BE2C (cell line): ENCODE results near the gene TRAIP.

ENCODE experiments used
- DNase-seq: peaks from one replicate; pipeline ENCODE4 v3.0.0-alpha.2; 2020
- H3K27me3 ChIP-seq: fragments of 250-450 bp; sonication (Bioruptor Pico); 2 replicates; pipeline ENCODE4 v1.5.1; 2020; ENCODE audit warnings: mild to moderate bottlenecking
- H3K36me3 ChIP-seq: fragments of 250-450 bp; sonication (Bioruptor Pico); 2 replicates; pipeline ENCODE4 v1.5.1; 2020; ENCODE audit warnings: mild to moderate bottlenecking
- H3K4me1 ChIP-seq: fragments of 250-450 bp; sonication (Bioruptor Pico); 2 replicates; pipeline ENCODE4 v1.5.1; 2020
- H3K4me3 ChIP-seq: 2 replicates; pipeline ENCODE4 v1.5.1; 2011; ENCODE audit warnings: low read depth, low read length
- H3K9me3 ChIP-seq: fragments of 250-450 bp; sonication (Bioruptor Pico); 2 replicates; pipeline ENCODE4 v1.5.1; 2020
- TF ChIP-seq, protein P1 (sequence below): IDR thresholded peaks from 2 replicates; pipeline ENCODE4 v1.5.1; 2012; ENCODE audit warnings: mild to moderate bottlenecking, low read depth, low read length

The TRAIP gene

GRCh38 chr3:49886922-49887265 is 30.5 kb upstream of the TRAIP start:
- TF ChIP-seq, protein P1, sequence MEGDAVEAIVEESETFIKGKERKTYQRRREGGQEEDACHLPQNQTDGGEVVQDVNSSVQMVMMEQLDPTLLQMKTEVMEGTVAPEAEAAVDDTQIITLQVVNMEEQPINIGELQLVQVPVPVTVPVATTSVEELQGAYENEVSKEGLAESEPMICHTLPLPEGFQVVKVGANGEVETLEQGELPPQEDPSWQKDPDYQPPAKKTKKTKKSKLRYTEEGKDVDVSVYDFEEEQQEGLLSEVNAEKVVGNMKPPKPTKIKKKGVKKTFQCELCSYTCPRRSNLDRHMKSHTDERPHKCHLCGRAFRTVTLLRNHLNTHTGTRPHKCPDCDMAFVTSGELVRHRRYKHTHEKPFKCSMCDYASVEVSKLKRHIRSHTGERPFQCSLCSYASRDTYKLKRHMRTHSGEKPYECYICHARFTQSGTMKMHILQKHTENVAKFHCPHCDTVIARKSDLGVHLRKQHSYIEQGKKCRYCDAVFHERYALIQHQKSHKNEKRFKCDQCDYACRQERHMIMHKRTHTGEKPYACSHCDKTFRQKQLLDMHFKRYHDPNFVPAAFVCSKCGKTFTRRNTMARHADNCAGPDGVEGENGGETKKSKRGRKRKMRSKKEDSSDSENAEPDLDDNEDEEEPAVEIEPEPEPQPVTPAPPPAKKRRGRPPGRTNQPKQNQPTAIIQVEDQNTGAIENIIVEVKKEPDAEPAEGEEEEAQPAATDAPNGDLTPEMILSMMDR, result no peak
- H3K27me3 ChIP-seq, result no peaks in the 10 kb centered on the region
- H3K4me1 ChIP-seq, result no peaks in the 10 kb centered on the region
- no peak overlapping the region for H3K4me3 ChIP-seq
- no peaks in the 10 kb centered on the region for H3K9me3 ChIP-seq
- H3K36me3 ChIP-seq, result no peaks in the 10 kb centered on the region
- DNase-seq, result no peak

DNA sequence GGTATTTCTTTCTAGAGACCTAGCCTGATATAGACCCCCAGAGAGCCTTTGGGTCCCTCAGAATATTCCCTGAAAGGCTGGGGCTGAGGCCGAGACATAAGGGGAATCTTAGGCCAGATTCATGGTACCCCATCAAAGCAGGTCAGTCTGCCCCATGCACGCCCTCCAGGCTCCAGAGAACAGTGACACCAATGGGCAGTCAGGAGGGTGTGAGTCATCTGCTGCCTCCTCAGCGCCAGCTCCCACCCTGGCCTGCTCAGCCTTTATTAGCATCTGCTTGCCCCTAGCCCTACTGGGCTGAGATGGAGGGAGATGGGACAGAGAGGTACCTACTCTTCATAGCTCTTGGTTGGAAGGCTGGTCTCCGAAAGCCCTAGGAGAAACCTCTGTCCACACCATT is 27.6 kb upstream of the TRAIP start:
- no peaks in the 10 kb centered on the region for H3K4me1 ChIP-seq
- no peaks in the 10 kb centered on the region for H3K27me3 ChIP-seq
- H3K4me3 ChIP-seq, result no peak overlapping the region
- TF ChIP-seq, protein P1, result no peak
- H3K36me3 ChIP-seq, result no peaks in the 10 kb centered on the region
- no peak for DNase-seq
- no peaks in the 10 kb centered on the region for H3K9me3 ChIP-seq

GRCh38 chr3:49882166-49882565 is 25.8 kb upstream of the TRAIP start:
- Histone ChIP-seq H3K9me3 (no peaks in the 10 kb centered on the region), H3K4me3 (no peak overlapping the region), H3K4me1 (no peaks in the 10 kb centered on the region), H3K27me3 (no peaks in the 10 kb centered on the region), H3K36me3 (no peaks in the 10 kb centered on the region)
- no peak for DNase-seq
- TF ChIP-seq, protein P1, result no peak

DNA sequence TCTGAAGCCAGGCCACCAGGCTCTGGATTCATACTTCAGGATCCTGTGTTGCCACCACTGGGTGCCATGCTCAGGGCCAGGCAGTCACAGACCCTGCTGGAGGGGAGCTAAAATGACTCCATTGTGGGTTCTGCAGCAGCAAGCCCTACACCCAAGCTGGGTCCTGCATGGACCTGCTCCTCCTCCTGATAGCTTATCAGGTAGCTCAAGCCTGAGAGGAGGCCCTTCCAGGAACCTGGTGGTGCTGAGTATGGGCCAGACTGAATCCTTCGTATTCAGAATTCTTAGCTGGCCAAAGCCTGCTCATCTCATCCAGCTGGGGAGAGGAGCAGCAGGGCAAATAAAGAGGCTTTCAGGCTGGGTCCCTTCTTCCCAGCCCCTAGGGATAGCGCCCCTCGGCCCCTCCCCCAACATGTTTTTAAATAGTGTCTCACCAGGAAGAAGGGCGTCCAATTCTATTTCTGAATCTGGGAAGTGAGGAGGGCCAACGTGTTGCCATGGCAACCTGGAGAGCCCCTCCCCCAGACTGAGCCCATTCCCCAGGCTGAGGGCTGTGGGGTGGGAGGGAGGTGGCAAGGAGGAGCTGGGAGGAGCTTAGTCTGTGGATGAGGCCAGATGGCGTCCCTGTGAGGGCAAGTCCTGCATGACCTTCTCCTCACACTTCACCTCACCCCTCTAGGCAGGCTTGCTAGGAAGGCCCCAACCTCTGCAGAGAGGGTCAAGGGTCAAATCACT is 24.4 kb upstream of the TRAIP start:
- TF ChIP-seq, protein P1, result no peak
- DNase-seq, result no peak
- H3K27me3 ChIP-seq, result no peaks in the 10 kb centered on the region
- no peaks in the 10 kb centered on the region for H3K4me1 ChIP-seq
- no peaks in the 10 kb centered on the region for H3K36me3 ChIP-seq
- H3K4me3 ChIP-seq, result no peak overlapping the region
- no peaks in the 10 kb centered on the region for H3K9me3 ChIP-seq

GRCh38 chr3:49879721-49880120 is 23.4 kb upstream of the TRAIP start:
- no peaks in the 10 kb centered on the region for H3K4me1 ChIP-seq
- H3K9me3 ChIP-seq, result no peaks in the 10 kb centered on the region
- no peaks in the 10 kb centered on the region for H3K27me3 ChIP-seq
- no peak overlapping the region for H3K4me3 ChIP-seq
- no peaks in the 10 kb centered on the region for H3K36me3 ChIP-seq
- TF ChIP-seq, protein P1, result no peak
- no peak for DNase-seq

GRCh38 chr3:49878686-49879085 is 22.3 kb upstream of the TRAIP start:
- Histone ChIP-seq H3K27me3 (no peaks in the 10 kb centered on the region), H3K36me3 (no peaks in the 10 kb centered on the region), H3K4me3 (no peak overlapping the region), H3K9me3 (no peaks in the 10 kb centered on the region), H3K4me1 (no peaks in the 10 kb centered on the region; the same call in 1 of the 2 replicates)
- TF ChIP-seq, protein P1, result no peak
- no peak for DNase-seq
